22Rv1 (cell line): ENCODE measurements around the gene MBOAT7.

Source experiments
- H3K27ac ChIP-seq: fragments of 450-650 bp; 2 replicates; pipeline ENCODE4 v1.5.1; 2017
- CTCF ChIP-seq: fragments of 450-650 bp; IDR thresholded peaks from 2 replicates; pipeline ENCODE4 v1.5.1; 2017; ENCODE audit warnings: mild to moderate bottlenecking
- ZFX ChIP-seq: fragments of 450-650 bp; IDR thresholded peaks from 2 replicates; pipeline ENCODE4 v1.6.1; 2017; ENCODE audit warnings: antibody characterized with exemption, borderline replicate concordance

MBOAT7 gene

GRCh38 chr19:54165222-54165621 lies 24.2 kb downstream of the MBOAT7 start:
- peak overlapping the region; percentile 97 for H3K27ac ChIP-seq
- no peak for TF ChIP-seq CTCF
- no peak for TF ChIP-seq ZFX

GRCh38 chr19:54164369-54165068 lies 24.9 kb downstream of the MBOAT7 start:
- H3K27ac ChIP-seq: peak overlapping the region; percentile 97
- peak; percentile 18 for TF ChIP-seq CTCF
- TF ChIP-seq ZFX: no peak

- peak overlapping the region; percentile 97 for H3K27ac ChIP-seq
- no peak for TF ChIP-seq ZFX
- TF ChIP-seq CTCF: no peak
Measured at GRCh38 chr19:54162884-54163283, 26.5 kb downstream of the MBOAT7 start.

- H3K27ac ChIP-seq: peak overlapping the region; percentile 97
- no peak for TF ChIP-seq CTCF
- no peak for TF ChIP-seq ZFX
Measured at GRCh38 chr19:54162241-54162805, 27.1 kb downstream of the MBOAT7 start.

GRCh38 chr19:54160854-54161253 lies 28.5 kb downstream of the MBOAT7 start:
- peak overlapping the region; percentile 97 for H3K27ac ChIP-seq
- no peak for TF ChIP-seq ZFX

- TF ChIP-seq ZFX (no peak), CTCF (no peak)
- peak overlapping the region; percentile 97 for H3K27ac ChIP-seq
Measured at GRCh38 chr19:54160182-54160811, 29.1 kb downstream of the MBOAT7 start.

- TF ChIP-seq CTCF (peak; percentile 44), ZFX (no peak)
Measured at GRCh38 chr19:54159352-54160181, 29.8 kb downstream of the MBOAT7 start, which contains the start of gene LENG1. TSS of gene LENG1 (minus strand) at chr19:54159721. CDS start at chr19:54159695, 26 bp downstream.

More at GRCh38 chr19:54159352-54160181, 29.8 kb downstream of the MBOAT7 start, which contains the start of gene LENG1:
- H3K27ac ChIP-seq: peak within 1 kb of the TSS; percentile 97
